Transverse colon (tissue), 4 donors: ENCODE measurements around the gene PRPF19. TPM values are rescaled to one million over a fixed set of nuclear protein-coding genes. Genes with fewer than 3 reads are reported as not detected.
A peak's percentile ranks its signal among the peaks of the same experiment; 100 is the strongest.

Experiments
- DNase-seq: peaks from one replicate; pipeline ENCODE4 v3.0.0-alpha.2; 2019
- H3K27ac ChIP-seq, 4 donors: fragments of 200-600 bp; sonication (generic); 2 replicates each; pipeline ENCODE4 v1.5.1; 2016 to 2018; ENCODE audit warnings: inconsistent platforms in 4 of 4
- H3K27me3 ChIP-seq: fragments of 200-600 bp; sonication (generic); 2 replicates; pipeline ENCODE4 v1.5.1; 2017; ENCODE audit warnings: inconsistent platforms
- H3K36me3 ChIP-seq, 4 donors: fragments of 200-600 bp; sonication (generic); 2 replicates each; pipeline ENCODE4 v1.5.1; 2017 to 2019; ENCODE audit warnings: inconsistent platforms in 4 of 4
- H3K4me1 ChIP-seq, 4 donors: fragments of 200-600 bp; sonication (generic); 2 replicates each; pipeline ENCODE4 v1.5.1; 2017 to 2020; ENCODE audit warnings: inconsistent platforms in 4 of 4
- H3K4me3 ChIP-seq, 4 donors: fragments of 200-600 bp; sonication (generic); 1 replicate in 1 of 4; 2 replicates in 3 of 4; pipeline versions ENCODE4 v1.5.1 to v1.6.1; 2017 to 2019; ENCODE audit warnings: inconsistent platforms in 4 of 4
- H3K9me3 ChIP-seq, 2 donors: fragments of 200-600 bp; sonication (generic); 2 replicates each; pipeline ENCODE4 v1.5.1; 2017 to 2019; ENCODE audit warnings: inconsistent platforms in 2 of 2
- CTCF ChIP-seq, 5 experiments: fragments of 200-600 bp in 3 of 5; fragments of 450-650 bp in 2 of 5; sonication (generic) in 3 of 5; IDR thresholded peaks; 1 replicate in 2 of 5; 2 replicates in 3 of 5; pipeline ENCODE4 v1.5.1; 2016 to 2017; ENCODE audit warnings: antibody characterized with exemption in 5 of 5, inconsistent platforms in 3 of 5, mild to moderate bottlenecking in 2 of 5, moderate library complexity in 1 of 5
- EP300 ChIP-seq: sonication (generic); formaldehyde crosslinking; IDR thresholded peaks from one replicate; pipeline ENCODE4 v1.6.1; 2017; ENCODE audit warnings: antibody characterized with exemption, low read depth
- POLR2A ChIP-seq: fragments of 450-650 bp; IDR thresholded peaks from one replicate; pipeline ENCODE4 v1.6.1; 2016; ENCODE audit warnings: antibody characterized with exemption, mild to moderate bottlenecking, moderate library complexity
- POLR2AphosphoS5 ChIP-seq, 3 donors: sonication (generic); formaldehyde crosslinking; IDR thresholded peaks; one replicate each; pipeline ENCODE4 v1.6.1; 2016; ENCODE audit warnings: antibody characterized with exemption in 3 of 3
- WGBS, 2 donors: methylation state at CpG; one replicate each; pipeline ENCODE4 v1.1.5; 2018; ENCODE audit warnings: low coverage in 1 of 2; 5-methylcytosine and 5-hydroxymethylcytosine counted together
- in situ Hi-C, 4 donors: fragments of 200-750 bp; cut with MboI; loops; one replicate each; pipeline versions ENCODE4 v1.15.0 to v1.15.1; 2017; ENCODE audit warnings: low sequenced_read_pairs in 3 of 4, low pct_ligation_motif_present in 1 of 4, low pct_unique_long_range_greater_than_20kb in 1 of 4
- intact Hi-C: fragments of 100-400 bp; cut with DNase I; formaldehyde crosslinking; loops from one replicate; pipeline ENCODE4 v1.15.1; 2023; ENCODE audit warnings: low total_unique reads
- total RNA-seq, 4 donors: library from RNA; depleted of rRNA; stranded (reverse); fragments of >200 nt; gene quantifications; one replicate each; pipeline ENCODE4 v1.1.0, GENCODE V29; 2016

PRPF19 gene
- total RNA-seq, 4 donors from 2014 or later: 15.5 to 70.3 (median 42.8) TPM

- no peak for DNase-seq
- no peaks in the 10 kb centered on the region for H3K27me3 ChIP-seq
- peaks cover 0 to 4% (median 0%) of the 10 kb centered on the region in 4 donors for H3K4me1 ChIP-seq
- intact Hi-C loops (no loop called here), in situ Hi-C loops (no loop called here)
- H3K36me3 ChIP-seq: no peaks in the 10 kb centered on the region
- H3K27ac ChIP-seq: peak overlapping the region; percentile 19 to 57 (median 40)
- TF ChIP-seq CTCF (IDR thresholded peaks at IDR 0.05): no peak
- no peak for TF ChIP-seq EP300
- no peak for TF ChIP-seq POLR2A
- TF ChIP-seq POLR2AphosphoS5 (IDR thresholded peaks at IDR 0.05): no peak
- 67% methylated on average over 7 of the region's 7 CpGs; no CpG with 5 or more reads in 1 of the 2 donors for WGBS, 2 donors
- no peak overlapping the region for H3K4me3 ChIP-seq
- no peaks in the 10 kb centered on the region for H3K9me3 ChIP-seq
These were observed 34.9 kb downstream of the PRPF19 start for GRCh38 chr11:60871378-60872061.

GRCh38 chr11:60870733-60871377 is 35.5 kb downstream of the PRPF19 start:
- 76% methylated on average over 13 of the region's 13 CpGs; no CpG with 5 or more reads in 1 of the 2 donors for WGBS, 2 donors
- DNase-seq: no peak
- Histone ChIP-seq H3K36me3 (no peaks in the 10 kb centered on the region), H3K4me3 (no peak overlapping the region), H3K9me3 (no peaks in the 10 kb centered on the region), H3K4me1 (peaks cover 0 to 4% (median 0%) of the 10 kb centered on the region in 4 donors), H3K27ac (peak overlapping the region in 3 of 4 donors; percentile 39 to 57 (median 41)), H3K27me3 (no peaks in the 10 kb centered on the region)
- no peak for TF ChIP-seq POLR2A
- TF ChIP-seq CTCF (IDR thresholded peaks at IDR 0.05): no peak
- TF ChIP-seq EP300: no peak
- TF ChIP-seq POLR2AphosphoS5 (IDR thresholded peaks at IDR 0.05): no peak
- in situ Hi-C loops: no loop called here
- intact Hi-C loops: no loop called here

GRCh38 chr11:60870276-60870675 is 36.1 kb downstream of the PRPF19 start:
- peak overlapping the region in 1 of 4 donors; percentile 57 for H3K27ac ChIP-seq
- in situ Hi-C loops (no loop called here), intact Hi-C loops (no loop called here)
- H3K4me1 ChIP-seq: peaks cover 0 to 4% (median 0%) of the 10 kb centered on the region in 4 donors
- no peak overlapping the region for H3K4me3 ChIP-seq
- TF ChIP-seq POLR2AphosphoS5 (IDR thresholded peaks at IDR 0.05) (no peak), POLR2A (no peak), EP300 (no peak), CTCF (IDR thresholded peaks at IDR 0.05) (no peak)
- H3K27me3 ChIP-seq: no peaks in the 10 kb centered on the region
- 45% methylated on average over 3 of the region's 3 CpGs; no CpG with 5 or more reads in 1 of the 2 donors for WGBS, 2 donors
- H3K36me3 ChIP-seq: no peaks in the 10 kb centered on the region
- H3K9me3 ChIP-seq: no peaks in the 10 kb centered on the region
- no peak for DNase-seq

- Histone ChIP-seq H3K4me3 (no peak overlapping the region), H3K9me3 (no peaks in the 10 kb centered on the region), H3K36me3 (no peaks in the 10 kb centered on the region), H3K27me3 (no peaks in the 10 kb centered on the region), H3K27ac (no peak overlapping the region), H3K4me1 (peaks cover 0 to 4% (median 0%) of the 10 kb centered on the region in 4 donors)
- no peak for DNase-seq
- intact Hi-C loops: no loop called here
- 73 to 91% methylated on average over 3 to 7 of the region's 7 CpGs for WGBS, 2 donors
- no peak for TF ChIP-seq POLR2A
- TF ChIP-seq EP300: no peak
- TF ChIP-seq CTCF (IDR thresholded peaks at IDR 0.05): no peak
- no peak for TF ChIP-seq POLR2AphosphoS5 (IDR thresholded peaks at IDR 0.05)
- in situ Hi-C loops: no loop called here
These were observed 36.9 kb downstream of the PRPF19 start for GRCh38 chr11:60869451-60869825.
